BLaER1 treated with 17β-estradiol and CSF1 and Interleukin-3, amounts not matched to agents 10 nM and 100 nM (cell line): ENCODE data around the gene PIK3R2.

Source experiments
- H3K27ac ChIP-seq, 11 experiments: shearing (Covaris generic); formaldehyde crosslinking; 2 replicates each; pipeline ENCODE4 v1.8.1; 2022
- H3K27me3 ChIP-seq, 11 experiments: shearing (Covaris generic); formaldehyde crosslinking; 2 replicates each; pipeline ENCODE4 v1.8.1; 2022
- H3K36me3 ChIP-seq, 11 experiments: shearing (Covaris generic); formaldehyde crosslinking; 2 replicates each; pipeline ENCODE4 v1.8.1; 2022
- H3K4me1 ChIP-seq, 10 experiments: shearing (Covaris generic); formaldehyde crosslinking; 2 replicates each; pipeline ENCODE4 v1.8.1; 2022
- H3K4me2 ChIP-seq, 11 experiments: shearing (Covaris generic); formaldehyde crosslinking; 2 replicates each; pipeline ENCODE4 v1.8.1; 2022
- H3K4me3 ChIP-seq, 10 experiments: shearing (Covaris generic); formaldehyde crosslinking; 2 replicates each; pipeline ENCODE4 v1.8.1; 2022
- H3K9ac ChIP-seq, 11 experiments: shearing (Covaris generic); formaldehyde crosslinking; 2 replicates each; pipeline ENCODE4 v1.8.1; 2022
- H3K9me3 ChIP-seq, 11 experiments: shearing (Covaris generic); formaldehyde crosslinking; replicated peaks in 1 of 11; 2 replicates each; pipeline ENCODE4 v1.8.1; 2022
- H4K20me1 ChIP-seq, 11 experiments: shearing (Covaris generic); formaldehyde crosslinking; 2 replicates each; pipeline ENCODE4 v1.8.1; 2022
- Cebpa-rat ChIP-seq, 11 experiments: shearing (Covaris generic); IDR thresholded peaks; 2 replicates each; pipeline ENCODE4 v1.8.1; 2022

PIK3R2 gene

GRCh38 chr19:18128805-18129204 is 24.2 kb upstream of the PIK3R2 start:
- H3K27me3 ChIP-seq, result no peaks in the 10 kb centered on the region
- H3K27ac ChIP-seq, result no peak overlapping the region
- TF ChIP-seq Cebpa-rat (IDR thresholded peaks at IDR 0.05), result no peak
- no peak overlapping the region for H3K4me2 ChIP-seq
- H3K36me3 ChIP-seq, result peaks cover 77 to 98% (median 90%) of the 10 kb centered on the region in 11 experiments
- H4K20me1 ChIP-seq, result peaks cover 0 to 34% (median 0%) of the 10 kb centered on the region in 11 experiments; a peak in 6 of 22 replicates
- no peak overlapping the region for H3K9ac ChIP-seq
- no peaks in the 10 kb centered on the region for H3K9me3 ChIP-seq
- no peak overlapping the region for H3K4me3 ChIP-seq
- peaks cover 0 to 16% (median 11%) of the 10 kb centered on the region in 10 experiments; a peak in 11 of 20 replicates for H3K4me1 ChIP-seq

GRCh38 chr19:18130523-18131242 is 22.3 kb upstream of the PIK3R2 start:
- TF ChIP-seq Cebpa-rat (IDR thresholded peaks at IDR 0.05), result no peak
- Histone ChIP-seq H4K20me1 (peaks cover 0 to 28% (median 0%) of the 10 kb centered on the region in 11 experiments; a peak in 6 of 22 replicates), H3K4me3 (no peak overlapping the region), H3K9ac (no peak overlapping the region), H3K27me3 (no peaks in the 10 kb centered on the region), H3K4me2 (no peak overlapping the region), H3K27ac (no peak overlapping the region), H3K9me3 (no peaks in the 10 kb centered on the region), H3K4me1 (peaks cover 0 to 8% (median 7%) of the 10 kb centered on the region in 10 experiments; a peak in 11 of 20 replicates), H3K36me3 (peaks cover 77 to 98% (median 89%) of the 10 kb centered on the region in 11 experiments)

- H4K20me1 ChIP-seq, result peaks cover 0 to 39% (median 0%) of the 10 kb centered on the region in 11 experiments; a peak in 4 of 22 replicates
- no peak for TF ChIP-seq Cebpa-rat (IDR thresholded peaks at IDR 0.05)
- H3K4me2 ChIP-seq, result no peak overlapping the region
- peaks cover 84 to 100% (median 93%) of the 10 kb centered on the region in 11 experiments for H3K36me3 ChIP-seq
- H3K27ac ChIP-seq, result no peak overlapping the region
- no peak overlapping the region for H3K4me3 ChIP-seq
- H3K9me3 ChIP-seq, result no peaks in the 10 kb centered on the region
- H3K9ac ChIP-seq, result no peak overlapping the region
- no peaks in the 10 kb centered on the region for H3K27me3 ChIP-seq
- peaks cover 0 to 1% (median 0%) of the 10 kb centered on the region in 10 experiments; a peak in 4 of 20 replicates for H3K4me1 ChIP-seq
These were observed 20.9 kb upstream of the PIK3R2 start for GRCh38 chr19:18131841-18132596.

- no peak overlapping the region for H3K27ac ChIP-seq
- H3K9ac ChIP-seq, result no peak overlapping the region
- H4K20me1 ChIP-seq, result peaks cover 0 to 27% (median 0%) of the 10 kb centered on the region in 11 experiments; a peak in 2 of 22 replicates
- H3K4me3 ChIP-seq, result no peak overlapping the region
- no peaks in the 10 kb centered on the region for H3K9me3 ChIP-seq
- peaks cover 74 to 98% (median 89%) of the 10 kb centered on the region in 11 experiments for H3K36me3 ChIP-seq
- no peak overlapping the region for H3K4me2 ChIP-seq
- H3K27me3 ChIP-seq, result no peaks in the 10 kb centered on the region
- peaks cover 0 to 11% (median 2%) of the 10 kb centered on the region in 10 experiments; a peak in 8 of 20 replicates for H3K4me1 ChIP-seq
- peak in 1 of 11 experiments; percentile 54; a peak in 2 of 22 replicates for TF ChIP-seq Cebpa-rat (IDR thresholded peaks at IDR 0.05)
These were observed 17.0 kb upstream of the PIK3R2 start for GRCh38 chr19:18135712-18136584.

GRCh38 chr19:18137242-18137641 is 15.7 kb upstream of the PIK3R2 start:
- Histone ChIP-seq H3K27me3 (no peaks in the 10 kb centered on the region), H3K9me3 (no peaks in the 10 kb centered on the region), H3K9ac (peak overlapping the region in 1 of 11 experiments; percentile 26; a peak in 2 of 22 replicates), H3K4me2 (peak overlapping the region in 3 of 11 experiments; percentile 41 to 64 (median 48); a peak in 5 of 22 replicates), H3K4me1 (peaks cover 0 to 11% (median 2%) of the 10 kb centered on the region in 10 experiments; a peak in 8 of 20 replicates), H4K20me1 (peaks cover 0 to 21% (median 0%) of the 10 kb centered on the region in 11 experiments; a peak in 2 of 22 replicates), H3K27ac (no peak overlapping the region), H3K36me3 (peaks cover 76 to 100% (median 91%) of the 10 kb centered on the region in 11 experiments), H3K4me3 (no peak overlapping the region)
- TF ChIP-seq Cebpa-rat (IDR thresholded peaks at IDR 0.05), result no peak

GRCh38 chr19:18137657-18138339 is 15.2 kb upstream of the PIK3R2 start:
- Histone ChIP-seq H3K9me3 (no peaks in the 10 kb centered on the region), H3K4me1 (peaks cover 0 to 11% (median 2%) of the 10 kb centered on the region in 10 experiments; a peak in 8 of 20 replicates), H3K4me2 (peak overlapping the region in 3 of 11 experiments; percentile 41 to 64 (median 48); a peak in 5 of 22 replicates), H3K27me3 (no peaks in the 10 kb centered on the region), H4K20me1 (peaks cover 0 to 18% (median 0%) of the 10 kb centered on the region in 11 experiments; a peak in 2 of 22 replicates), H3K9ac (peak overlapping the region in 1 of 11 experiments; percentile 26; a peak in 2 of 22 replicates), H3K4me3 (no peak overlapping the region), H3K27ac (no peak overlapping the region), H3K36me3 (peaks cover 76 to 100% (median 91%) of the 10 kb centered on the region in 11 experiments)
- TF ChIP-seq Cebpa-rat (IDR thresholded peaks at IDR 0.05), result peak in 2 of 11 experiments; percentile 35 to 44; a peak in 3 of 22 replicates

- no peak overlapping the region for H3K4me3 ChIP-seq
- peaks cover 0 to 11% (median 2%) of the 10 kb centered on the region in 10 experiments; a peak in 8 of 20 replicates for H3K4me1 ChIP-seq
- H3K36me3 ChIP-seq, result peaks cover 80 to 100% (median 92%) of the 10 kb centered on the region in 11 experiments
- no peaks in the 10 kb centered on the region for H3K27me3 ChIP-seq
- TF ChIP-seq Cebpa-rat (IDR thresholded peaks at IDR 0.05), result no peak
- no peak overlapping the region for H3K27ac ChIP-seq
- H4K20me1 ChIP-seq, result peaks cover 0 to 22% (median 0%) of the 10 kb centered on the region in 11 experiments; a peak in 3 of 22 replicates
- no peaks in the 10 kb centered on the region for H3K9me3 ChIP-seq
- no peak overlapping the region for H3K9ac ChIP-seq
- no peak overlapping the region for H3K4me2 ChIP-seq
These were observed 12.5 kb upstream of the PIK3R2 start for GRCh38 chr19:18140473-18140872.

- H3K9me3 ChIP-seq, result no peaks in the 10 kb centered on the region
- H3K27me3 ChIP-seq, result no peaks in the 10 kb centered on the region
- H3K4me1 ChIP-seq, result peaks cover 0 to 11% (median 2%) of the 10 kb centered on the region in 10 experiments; a peak in 8 of 20 replicates
- H3K9ac ChIP-seq, result no peak overlapping the region
- H3K36me3 ChIP-seq, result peaks cover 80 to 100% (median 92%) of the 10 kb centered on the region in 11 experiments
- TF ChIP-seq Cebpa-rat (IDR thresholded peaks at IDR 0.05), result no peak
- peaks cover 0 to 18% (median 0%) of the 10 kb centered on the region in 11 experiments; a peak in 3 of 22 replicates for H4K20me1 ChIP-seq
- no peak overlapping the region for H3K27ac ChIP-seq
- no peak overlapping the region for H3K4me2 ChIP-seq
- H3K4me3 ChIP-seq, result no peak overlapping the region
These were observed 11.9 kb upstream of the PIK3R2 start for GRCh38 chr19:18141031-18141430.
